Activated naive CD4-positive, alpha-beta T cell treated with Interleukin-2 at 50 U/mL for 16 hours (primary cell): ENCODE data around the gene POU2F1.
A peak's percentile ranks its signal among the peaks of the same experiment; 100 is the strongest.
"Not testable (repeated sequence)": the region's sequence is repeated elsewhere in the genome, so short reads cannot be mapped to it uniquely, and the experiment has no call there.

Experiments
- DNase-seq: peaks from one replicate; pipeline ENCODE4 v3.0.0-alpha.2; 2020

POU2F1 gene

DNA sequence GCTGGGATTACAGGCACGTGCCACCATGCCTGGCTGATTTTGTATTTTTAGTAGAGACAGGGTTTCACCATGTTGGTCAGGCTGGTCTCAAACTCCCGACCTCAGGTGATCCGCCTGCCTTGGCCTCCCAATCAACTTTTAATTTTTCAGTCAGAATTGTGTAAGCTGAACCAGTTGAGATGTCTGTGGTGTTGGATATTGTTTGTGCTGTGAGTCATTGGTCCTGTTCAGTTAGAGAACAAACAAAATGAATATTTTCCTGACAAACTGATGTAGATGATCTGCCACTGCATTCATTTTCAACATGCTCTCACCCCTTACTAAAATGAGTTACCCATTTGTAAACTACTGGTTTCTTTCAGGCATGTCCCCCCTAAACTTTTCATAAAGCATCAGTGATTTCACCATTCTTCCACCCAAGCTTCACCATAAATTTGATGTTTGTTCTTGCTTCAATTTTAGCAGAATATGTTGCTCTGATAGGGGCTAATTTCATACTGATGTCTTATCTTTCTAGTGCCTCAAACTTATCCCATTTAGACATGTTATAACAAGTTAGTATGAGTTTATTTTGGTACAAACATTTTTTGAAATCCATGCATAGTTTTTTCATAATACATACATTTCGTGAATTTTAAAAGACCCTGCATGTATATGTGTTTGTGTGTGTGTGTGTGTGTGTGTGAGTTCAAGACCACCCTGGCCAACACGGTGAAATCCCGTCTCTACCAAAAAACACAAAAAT lies 15.2 kb upstream of the POU2F1 start:
- DNase-seq, result not testable (repeated sequence)

DNA sequence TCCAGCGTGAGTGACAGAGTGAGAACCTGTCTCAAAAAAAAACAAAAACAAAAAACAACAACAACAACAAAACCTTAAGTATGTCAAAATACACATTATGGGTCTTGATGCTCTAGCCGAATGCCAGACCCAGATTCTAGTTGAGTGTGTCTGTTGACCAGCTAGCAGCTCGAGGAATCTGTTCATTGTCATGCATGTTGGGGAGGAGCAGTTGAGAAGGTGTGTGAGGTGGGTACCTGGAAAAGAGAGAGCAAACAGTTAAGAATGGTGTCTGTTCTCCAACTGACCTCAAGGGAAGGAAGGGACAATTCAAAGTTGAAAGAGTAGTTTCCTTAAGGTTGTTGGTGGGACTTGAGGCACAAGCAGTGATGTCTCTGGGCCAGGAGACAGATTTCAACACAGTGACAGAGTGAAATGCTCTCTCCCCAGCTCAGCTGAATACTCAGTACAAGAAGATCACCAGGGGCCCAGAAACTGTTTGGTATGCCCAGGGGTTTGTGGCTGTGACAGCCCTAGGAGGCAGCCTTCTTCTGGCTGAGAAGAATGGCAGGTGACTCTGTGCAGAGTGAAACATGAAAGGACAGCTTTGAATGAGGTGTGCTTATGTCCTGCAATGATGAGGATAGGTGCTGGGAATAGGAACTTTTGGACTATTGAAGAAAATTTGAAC lies 14.4 kb upstream of the POU2F1 start:
- no peak for DNase-seq

DNA sequence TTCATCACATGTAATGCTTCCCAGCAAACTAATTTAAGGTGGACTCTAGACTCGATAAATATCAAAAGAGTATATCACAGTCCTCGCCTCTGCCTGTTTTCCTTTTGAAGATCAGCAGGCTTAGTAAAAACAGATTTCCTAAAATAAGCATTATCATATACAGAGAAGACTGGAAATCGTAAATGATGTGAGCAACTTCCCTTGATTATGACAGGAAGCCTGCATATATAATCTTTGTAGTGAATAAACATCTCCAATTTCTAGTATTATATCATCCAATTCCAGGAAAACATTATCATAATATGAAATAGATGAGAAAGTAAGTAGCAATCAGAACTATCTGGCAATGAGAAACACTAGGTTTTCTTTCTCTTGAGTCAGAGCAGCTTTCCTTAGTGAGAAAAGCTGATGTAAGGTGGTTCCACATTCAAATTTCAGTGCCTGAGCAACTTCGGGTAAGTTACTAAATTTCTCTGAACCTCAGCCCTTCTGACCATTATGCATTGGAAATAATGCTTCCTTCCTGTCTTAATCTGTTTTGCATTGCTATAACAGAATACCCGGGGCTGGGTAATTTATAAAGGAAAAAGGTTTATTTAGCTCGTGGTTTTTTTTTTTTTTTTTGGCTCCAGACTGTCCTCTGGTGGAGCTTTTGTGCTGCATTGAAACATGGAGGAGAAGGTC lies 12.6 kb upstream of the POU2F1 start:
- DNase-seq, result no peak

DNA sequence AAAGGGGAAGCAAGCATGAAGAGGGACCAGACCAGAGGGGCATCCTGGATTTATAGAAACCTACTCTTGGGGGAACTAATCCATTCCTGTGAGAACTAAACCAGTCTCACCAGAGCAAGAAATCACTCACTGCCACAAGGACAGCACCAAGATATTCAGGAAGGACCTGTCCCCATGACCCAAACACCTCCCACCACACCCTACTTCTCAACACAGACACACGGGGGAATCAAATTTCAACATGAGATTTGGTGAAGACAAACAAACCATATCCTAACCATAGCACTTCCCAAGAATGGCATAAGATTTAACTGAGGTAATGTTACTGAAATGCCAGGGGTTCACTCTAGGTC lies 12.1 kb upstream of the POU2F1 start:
- DNase-seq, result no peak

DNA sequence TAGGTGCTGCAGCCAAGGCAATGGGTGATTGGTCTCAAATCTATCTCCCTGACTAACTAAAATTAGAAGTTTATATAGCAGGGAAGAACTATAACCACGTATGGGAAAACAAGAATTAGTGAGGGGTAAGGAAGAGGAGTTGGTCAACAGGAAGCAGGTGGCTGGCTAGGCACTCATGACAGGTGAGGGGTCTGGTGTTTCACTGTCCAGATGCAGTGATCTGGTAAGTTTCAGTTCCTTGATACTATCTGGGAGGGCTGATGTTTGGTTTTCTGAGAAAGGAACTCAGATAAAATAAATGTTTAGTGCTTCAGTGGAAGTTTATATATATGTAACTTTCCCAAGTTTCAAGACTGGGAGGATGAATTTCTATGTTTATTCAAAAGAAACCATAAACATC lies 11.6 kb upstream of the POU2F1 start:
- DNase-seq, result no peak

DNA sequence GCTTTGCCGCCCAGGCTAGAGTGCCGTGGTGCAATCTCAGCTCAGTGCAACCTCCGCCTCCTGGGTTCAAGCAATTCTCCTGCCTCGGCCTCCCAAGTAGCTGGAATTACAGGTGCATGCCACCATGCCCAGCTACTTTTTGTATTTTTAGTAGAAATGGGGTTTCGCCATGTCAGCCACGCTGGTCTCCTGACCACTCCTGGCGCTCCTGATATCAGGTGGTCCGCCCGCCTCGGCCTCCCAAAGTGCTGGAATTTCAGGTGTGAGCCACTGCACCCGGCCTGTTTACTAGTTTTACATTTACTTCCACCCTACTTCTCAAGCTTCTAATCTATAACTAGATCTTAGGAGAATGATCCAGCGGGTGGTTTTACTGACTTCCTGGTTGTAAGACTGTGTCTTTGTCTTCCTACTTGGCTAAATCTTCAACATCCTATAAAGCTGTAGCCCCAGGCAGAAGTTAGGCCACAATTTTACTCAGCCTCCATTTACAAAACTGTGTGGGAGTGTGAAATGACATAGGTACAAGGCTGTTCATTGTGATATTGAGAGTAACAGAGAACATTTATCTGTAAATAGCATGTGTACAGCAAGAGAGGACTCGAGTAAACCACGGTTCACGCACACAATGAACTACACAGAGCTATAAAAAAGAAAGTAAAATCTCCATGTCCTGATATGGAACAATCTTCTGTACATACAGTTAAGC lies 9.6 kb upstream of the POU2F1 start:
- no peak for DNase-seq

DNA sequence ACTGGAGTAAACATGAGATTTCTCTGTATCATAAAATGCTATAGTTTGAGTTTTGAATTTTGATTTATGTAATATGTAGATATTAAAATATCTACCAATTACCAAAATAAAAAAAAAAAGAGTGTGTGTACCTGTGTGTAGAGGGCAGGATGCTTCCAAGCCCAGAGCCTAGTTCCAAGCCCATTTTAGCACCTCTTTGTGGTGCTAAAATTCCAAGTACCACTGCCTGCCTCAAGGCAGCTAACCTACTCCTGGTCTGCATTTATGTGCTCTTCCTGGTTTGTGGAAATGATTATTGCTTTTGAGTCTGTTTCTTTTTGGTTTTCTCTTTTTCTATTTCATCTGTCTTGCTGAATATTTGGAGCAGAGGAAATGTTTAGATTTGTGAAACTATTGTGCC lies 8.7 kb upstream of the POU2F1 start:
- no peak for DNase-seq

DNA sequence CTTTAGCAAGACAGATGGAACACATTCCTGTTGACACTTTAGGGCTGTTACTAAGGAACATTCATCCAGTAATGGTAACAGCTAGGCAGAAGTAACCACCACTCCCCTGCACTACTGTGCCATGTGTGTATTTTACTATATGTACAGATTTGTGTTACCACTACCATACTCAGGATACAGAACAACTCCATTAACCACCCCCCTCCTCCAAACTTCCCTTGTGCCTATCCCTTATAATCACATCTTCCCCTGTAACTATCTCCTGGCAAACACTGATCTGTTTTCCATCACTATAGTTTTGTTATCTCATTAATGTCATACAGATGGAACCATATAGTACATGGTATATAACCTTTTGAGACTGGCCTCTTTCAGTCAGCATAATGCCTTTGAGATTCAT lies 3.9 kb upstream of the POU2F1 start:
- DNase-seq, result no peak

DNA sequence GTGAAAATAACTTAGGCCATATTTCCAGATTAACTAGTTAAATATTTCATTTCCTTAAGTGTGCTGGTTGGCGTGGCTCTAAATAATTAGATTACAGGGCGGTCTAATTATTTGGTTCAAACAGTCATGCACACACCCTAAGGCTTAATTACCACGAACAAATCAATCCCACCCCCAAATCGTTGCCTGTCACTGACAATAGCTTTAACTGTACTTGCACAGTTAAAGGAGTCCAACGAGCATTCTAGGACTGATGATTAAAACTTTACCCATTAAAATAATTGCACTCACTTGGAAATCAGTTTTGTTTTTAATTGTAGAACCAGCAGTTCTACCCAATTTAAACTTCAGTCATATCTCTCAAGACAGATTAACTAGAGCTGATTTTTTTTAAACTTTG lies 1.5 kb upstream of the POU2F1 start:
- no peak for DNase-seq

DNA sequence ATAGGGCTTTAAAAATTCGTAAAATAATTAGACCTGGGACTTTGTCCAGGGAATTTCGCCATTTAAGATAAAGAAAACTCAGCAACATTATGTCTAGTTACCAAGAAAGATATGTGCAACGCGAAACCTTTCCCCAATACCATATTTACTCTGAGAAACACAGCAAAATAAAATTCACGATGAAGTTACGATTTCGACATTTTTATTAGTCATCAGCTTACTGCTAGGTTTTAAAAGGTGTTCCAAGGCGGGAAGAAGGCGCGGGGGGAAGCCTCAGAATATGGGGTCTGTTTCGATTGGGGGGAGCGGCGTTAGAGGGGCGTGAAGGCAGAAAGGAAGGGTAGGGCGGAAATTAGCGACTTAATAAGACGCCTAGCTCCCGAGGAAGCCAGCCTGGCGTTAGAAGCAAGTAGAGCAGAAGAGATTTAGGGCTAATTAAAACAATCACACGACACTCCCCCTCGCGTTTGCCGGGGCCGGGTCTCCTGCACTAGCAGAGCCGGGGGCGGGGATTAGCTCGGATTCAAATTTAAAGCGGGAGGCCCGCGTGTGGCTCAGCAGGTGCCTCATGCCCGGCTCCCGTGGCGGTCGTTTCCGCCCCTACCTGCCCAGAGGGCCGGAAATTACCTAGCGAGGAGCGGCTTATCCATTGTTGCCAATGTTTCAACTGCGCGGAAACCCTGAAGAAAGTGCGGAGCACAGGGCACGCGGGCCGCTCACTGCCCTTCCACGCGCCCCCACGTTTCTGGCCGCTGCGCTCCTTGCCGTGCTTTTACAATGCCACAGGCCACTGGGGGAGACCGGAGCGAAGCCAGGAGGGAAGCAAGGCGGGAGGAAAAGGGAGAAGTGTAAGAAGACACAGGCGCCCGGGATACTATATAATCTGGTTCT lies 795 bp upstream of the POU2F1 start:
- DNase-seq, result peak; percentile 92

DNA sequence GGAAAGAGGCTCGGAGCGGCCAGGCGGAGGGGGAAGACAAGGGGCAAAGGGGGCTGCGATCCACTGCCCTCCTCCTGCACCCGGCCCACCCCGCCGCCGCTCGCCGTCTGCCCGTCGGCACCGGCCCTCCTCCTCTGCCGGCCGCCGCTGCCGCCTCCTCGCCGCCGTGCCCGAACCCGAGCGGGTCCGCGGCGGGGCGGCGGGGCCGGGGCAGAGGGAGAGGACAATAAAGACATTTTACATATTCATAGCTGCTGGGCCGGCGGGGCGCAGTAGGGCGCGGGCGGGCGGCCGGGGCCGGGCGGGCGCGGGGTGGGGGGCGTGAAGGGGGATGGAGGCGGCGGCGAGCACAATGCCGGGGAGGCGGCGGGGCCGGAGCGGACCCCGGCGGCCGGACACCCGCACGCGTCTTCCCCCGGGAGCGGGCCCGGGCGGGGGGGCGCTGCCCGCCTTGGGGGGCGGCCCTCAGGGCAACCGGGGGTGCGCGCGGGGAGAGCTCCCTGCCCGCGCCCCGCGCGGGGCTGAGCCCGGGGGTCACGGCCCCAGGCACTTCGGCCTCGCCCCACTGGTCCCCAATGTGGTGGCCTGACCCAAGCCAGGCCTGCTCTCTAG lies 546 bp downstream of the POU2F1 start:
- DNase-seq, result no peak

DNA sequence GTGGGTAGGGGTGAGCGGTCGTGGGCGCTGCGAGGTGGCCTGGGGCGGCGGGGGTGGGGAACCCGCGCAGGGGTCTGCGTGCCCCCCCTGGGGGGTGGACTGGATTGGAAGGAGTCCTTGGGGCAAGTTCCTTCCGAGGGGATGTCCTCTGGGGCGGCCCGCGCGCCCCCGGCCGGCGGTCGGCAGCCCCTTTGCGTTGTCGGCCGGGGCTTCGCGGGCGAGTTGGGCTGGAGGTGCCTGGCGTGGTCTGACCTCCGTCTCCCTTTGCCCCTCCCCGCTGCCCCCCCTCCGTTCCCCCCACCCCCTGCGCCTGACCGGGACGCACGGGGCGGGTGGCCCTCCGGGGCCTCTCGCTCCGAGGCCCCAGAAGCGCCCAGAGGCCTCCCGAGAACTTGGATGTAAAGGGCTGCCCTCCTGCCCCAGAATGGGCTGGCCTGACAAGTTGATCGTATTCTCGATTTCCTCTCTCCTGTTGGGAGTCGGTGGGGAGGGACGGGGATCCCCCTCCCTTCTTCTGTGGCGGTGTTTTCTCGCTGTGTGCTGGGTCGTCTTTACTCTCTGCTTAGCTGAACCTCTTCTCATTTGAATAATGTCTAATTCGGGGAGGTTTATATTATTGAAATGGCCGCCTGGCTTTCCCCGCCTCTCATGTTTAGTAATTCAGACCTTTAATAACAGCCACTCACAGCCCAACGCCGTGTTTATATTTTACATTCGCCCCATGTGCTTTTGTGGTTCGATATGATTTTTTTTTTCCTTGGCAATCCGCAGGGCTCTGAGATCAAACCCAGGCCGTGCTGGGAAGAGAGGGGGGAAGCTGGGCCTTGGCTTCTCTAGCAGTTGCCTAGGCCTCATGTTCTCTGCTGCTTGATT lies 1.3 kb downstream of the POU2F1 start:
- peak; percentile 74 for DNase-seq

DNA sequence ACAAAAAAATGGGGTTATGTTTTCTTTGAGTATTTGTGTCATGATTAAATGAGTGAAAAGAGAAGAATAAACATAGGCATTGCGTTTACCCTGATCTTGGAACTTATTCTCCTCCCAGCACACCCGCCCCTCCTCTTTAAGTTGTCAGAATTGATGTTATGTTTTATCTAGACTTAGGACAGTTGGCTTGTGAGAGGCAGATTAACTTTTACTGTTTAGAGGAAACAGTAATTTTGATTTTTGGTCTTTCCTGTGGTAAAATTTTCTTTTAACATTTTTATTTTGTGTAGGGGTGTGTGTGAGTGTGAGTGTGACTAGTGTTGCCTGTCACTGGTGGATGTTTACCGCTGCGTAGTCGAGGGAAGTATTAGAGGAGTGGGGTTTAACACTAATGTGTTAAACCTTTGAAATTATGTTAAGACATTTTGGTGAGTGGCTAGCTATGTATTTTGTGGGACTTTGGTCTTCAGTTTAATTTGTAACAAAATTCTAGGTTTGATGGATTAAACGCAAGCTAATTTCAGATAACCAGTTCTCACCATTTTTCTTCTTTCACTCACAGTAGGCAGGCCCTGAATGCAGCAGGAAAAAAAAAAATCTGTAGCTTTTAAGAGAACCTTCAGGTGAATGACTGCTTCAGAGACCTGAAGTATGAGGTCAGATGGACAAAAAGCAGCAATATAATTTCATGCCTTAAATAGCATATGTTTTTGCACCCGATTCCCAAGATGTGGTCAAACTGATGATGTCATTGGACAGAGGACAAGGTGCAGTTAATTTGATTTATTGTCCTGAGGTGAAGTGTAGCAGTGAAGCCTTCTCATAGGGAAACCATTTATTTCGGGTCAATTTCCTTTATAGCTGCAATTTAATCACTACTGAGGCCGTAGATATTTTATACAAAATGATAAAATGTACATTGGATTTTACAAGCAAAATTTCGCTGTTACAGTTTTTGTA lies 2.7 kb downstream of the POU2F1 start:
- no peak for DNase-seq

DNA sequence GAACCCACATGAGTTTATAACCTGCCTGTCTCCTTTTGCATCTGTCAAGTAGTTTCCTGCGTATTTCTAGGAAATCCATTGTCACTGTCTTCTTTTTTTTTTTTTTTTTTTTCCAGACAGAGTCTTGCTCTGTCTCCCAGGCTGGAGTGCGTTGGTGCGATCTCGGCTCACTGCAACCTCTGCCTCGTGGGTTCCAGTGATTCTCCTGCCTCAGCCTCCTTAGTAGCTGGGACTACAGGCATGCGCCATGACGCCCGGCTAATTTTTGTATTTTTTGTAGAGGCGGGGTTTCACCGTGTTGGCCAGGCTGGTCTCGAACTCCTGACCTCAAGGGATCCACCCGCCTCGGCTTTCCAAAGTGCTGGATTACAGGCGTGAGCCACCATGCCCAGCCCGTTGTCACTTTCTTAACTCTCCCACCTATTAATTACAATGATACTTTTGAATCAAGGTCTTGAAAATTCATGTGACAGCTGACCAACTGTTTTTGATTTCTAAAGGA lies 4.1 kb downstream of the POU2F1 start:
- DNase-seq, result not testable (repeated sequence)

DNA sequence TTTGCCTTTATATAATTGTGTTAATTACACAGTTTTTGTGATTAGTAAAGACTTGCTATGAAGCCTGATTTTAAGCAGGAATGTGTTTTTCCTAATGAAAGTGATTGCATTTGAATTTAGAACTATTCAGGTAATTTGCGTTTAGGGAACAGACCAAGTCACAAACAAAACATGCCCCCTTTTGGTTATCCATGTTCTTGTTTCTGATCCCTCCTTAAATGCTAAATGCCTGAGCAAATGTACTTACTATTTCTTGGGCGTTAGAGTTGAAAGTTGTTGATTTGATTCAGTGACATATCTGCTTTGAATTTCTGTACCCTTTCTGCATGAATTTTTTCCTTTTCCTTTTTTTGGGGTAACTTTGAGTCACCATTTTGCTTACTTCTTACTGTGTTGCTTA lies 5.2 kb downstream of the POU2F1 start:
- DNase-seq, result no peak

DNA sequence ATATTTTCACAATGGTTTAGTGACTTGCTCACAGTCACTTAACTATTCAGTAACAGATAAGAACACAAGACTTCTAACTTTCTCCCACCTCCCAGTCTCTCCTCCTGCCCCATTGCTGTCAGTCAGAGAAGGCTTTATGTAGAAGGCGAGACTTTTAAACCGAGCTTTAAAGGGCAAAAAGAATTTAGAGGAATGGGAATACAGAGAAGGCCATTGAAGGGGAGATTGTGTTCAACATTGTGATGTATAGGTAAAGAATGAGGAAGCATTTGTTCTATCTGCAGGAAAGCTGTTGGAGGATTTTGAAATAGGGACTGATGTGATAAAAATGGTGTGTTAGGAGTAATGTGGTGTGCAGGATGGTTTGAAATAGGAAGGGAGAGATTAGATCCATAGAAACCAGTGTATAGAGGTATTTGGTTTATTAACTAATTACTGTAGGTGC lies 7.3 kb downstream of the POU2F1 start:
- DNase-seq, result no peak

DNA sequence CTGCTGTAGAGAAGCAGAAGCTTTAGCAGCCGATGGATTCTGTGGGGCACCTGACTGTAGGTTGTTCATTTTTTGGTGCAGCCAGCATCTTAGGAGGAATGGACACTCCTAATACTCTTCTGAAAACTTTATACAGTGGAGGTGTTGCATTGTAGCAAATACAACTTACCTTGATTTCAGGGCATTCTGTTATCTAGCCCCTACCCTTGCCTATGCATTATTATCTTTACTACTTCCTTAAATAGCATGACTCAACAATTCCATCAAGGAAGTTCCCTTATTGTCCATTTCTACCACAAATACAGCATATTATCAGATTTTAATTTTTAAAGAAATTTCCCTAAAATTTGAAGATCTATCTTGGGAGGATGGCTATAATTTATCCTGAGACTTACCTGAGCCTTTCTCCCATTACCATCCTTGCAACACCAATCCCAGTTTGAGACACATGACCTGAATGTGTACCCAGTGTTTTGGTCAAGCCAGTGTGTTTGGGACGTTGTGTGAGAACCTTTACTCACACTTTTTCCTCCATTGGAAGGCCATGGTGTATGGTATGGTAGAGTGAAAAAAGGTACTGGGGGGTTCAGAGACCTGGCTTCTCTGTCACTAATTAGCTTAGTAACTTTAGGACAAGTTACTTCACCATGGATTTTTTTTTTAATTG lies 9.2 kb downstream of the POU2F1 start:
- no peak for DNase-seq

DNA sequence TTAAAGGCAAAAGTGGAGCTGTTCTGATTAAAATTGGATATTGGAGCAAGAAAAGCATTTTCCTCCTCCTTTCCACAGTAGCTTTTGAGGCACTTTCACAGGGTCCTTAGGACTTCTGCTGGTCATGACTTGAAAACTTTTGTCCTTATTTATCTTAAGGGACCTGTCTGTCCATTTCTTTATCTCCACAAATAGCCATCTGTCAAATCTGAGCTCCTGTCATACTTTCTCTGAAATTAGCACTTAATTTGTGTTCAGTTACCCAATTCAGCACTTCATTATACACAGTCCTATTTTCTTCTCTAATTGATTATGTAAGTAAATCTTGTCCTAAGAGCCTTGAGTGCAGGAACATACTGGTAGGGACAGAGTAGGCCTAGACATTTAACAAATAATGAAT lies 9.8 kb downstream of the POU2F1 start:
- no peak for DNase-seq

DNA sequence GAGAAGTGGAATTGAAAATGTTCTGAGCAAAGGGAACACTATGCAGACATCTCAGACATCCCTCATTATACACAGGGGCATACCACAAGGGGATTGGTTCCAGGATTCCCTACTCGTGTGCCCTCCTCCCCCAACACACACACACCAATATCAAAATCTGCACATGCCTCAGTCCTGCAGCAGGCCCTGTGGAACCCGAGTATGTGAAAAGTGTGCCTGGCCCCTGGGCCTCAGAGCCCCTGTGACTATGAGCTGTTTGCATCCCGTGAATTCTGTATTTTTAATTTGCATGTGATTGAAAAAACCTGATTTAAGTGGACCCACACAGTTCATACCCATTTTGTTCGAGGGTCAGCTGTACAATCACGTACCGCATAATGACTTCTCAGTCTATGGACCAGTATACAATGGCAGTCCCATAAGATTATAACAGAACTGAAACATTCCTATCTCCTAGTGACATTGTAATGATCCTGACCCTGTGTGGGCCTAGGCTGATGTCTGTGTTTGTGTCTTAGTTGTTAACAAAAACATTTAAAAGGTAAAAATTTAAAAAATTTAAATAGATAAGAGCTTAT lies 11.3 kb downstream of the POU2F1 start:
- no peak for DNase-seq
